Left ventricle myocardium inferior (tissue), 1 donor: ENCODE data around the gene ULK4. TPM values are rescaled to one million over a fixed set of nuclear protein-coding genes. Genes with fewer than 3 reads are reported as not detected.

Experiments used
- DNase-seq: peaks from one replicate; pipeline ENCODE4 v3.0.0-alpha.2; 2020
- H3K27ac ChIP-seq: fragments of 200-600 bp; replicated peaks from 2 replicates; pipeline ENCODE4 v1.8.0; 2021
- H3K27me3 ChIP-seq: fragments of 200-600 bp; 2 replicates; pipeline ENCODE4 v1.8.0; 2021; ENCODE audit warnings: low read depth
- H3K36me3 ChIP-seq: fragments of 200-600 bp; 2 replicates; pipeline ENCODE4 v1.8.0; 2021
- H3K4me1 ChIP-seq: fragments of 200-600 bp; 2 replicates; pipeline ENCODE4 v1.8.0; 2021
- H3K4me3 ChIP-seq: fragments of 200-600 bp; 2 replicates; pipeline ENCODE4 v1.8.0; 2021; ENCODE audit warnings: mild to moderate bottlenecking, moderate library complexity
- H3K9me3 ChIP-seq: fragments of 200-600 bp; replicated peaks from 2 replicates; pipeline ENCODE4 v1.8.0; 2021
- intact Hi-C: fragments of 100-400 bp; cut with micrococcal nuclease; formaldehyde crosslinking; loops from one replicate; pipeline ENCODE4 v1.11.0; 2022
- long read RNA-seq: library from polyadenylated mRNA; unstranded; transcript quantifications from one replicate; pipeline ENCODE4 v2.0.0, GENCODE V29; 2021
- total RNA-seq: library from RNA; stranded (reverse); fragmentation: NEBNext Ultra II Directional; extraction: Animal tissue kit (Norgen Biotek cat#: 25700); gene quantifications from one replicate; pipeline ENCODE4 v1.2.1, GENCODE V29; 2021
- TF ChIP-seq, protein P1 (sequence below): fragments of 200-600 bp; IDR thresholded peaks from 2 replicates; pipeline ENCODE4 v1.8.0; 2021; ENCODE audit warnings: antibody characterized with exemption, mild to moderate bottlenecking, borderline replicate concordance
- donor health status: DM: no; HTN: yes; CAD: no; lungs with severe emphysema.

The ULK4 gene
- 1.8 TPM for total RNA-seq
- long read RNA-seq, partial matches to known transcripts: 1 of 2 reads
- long read RNA-seq, other reads (novel, unspliced or antisense): 1 of 2 reads

DNA sequence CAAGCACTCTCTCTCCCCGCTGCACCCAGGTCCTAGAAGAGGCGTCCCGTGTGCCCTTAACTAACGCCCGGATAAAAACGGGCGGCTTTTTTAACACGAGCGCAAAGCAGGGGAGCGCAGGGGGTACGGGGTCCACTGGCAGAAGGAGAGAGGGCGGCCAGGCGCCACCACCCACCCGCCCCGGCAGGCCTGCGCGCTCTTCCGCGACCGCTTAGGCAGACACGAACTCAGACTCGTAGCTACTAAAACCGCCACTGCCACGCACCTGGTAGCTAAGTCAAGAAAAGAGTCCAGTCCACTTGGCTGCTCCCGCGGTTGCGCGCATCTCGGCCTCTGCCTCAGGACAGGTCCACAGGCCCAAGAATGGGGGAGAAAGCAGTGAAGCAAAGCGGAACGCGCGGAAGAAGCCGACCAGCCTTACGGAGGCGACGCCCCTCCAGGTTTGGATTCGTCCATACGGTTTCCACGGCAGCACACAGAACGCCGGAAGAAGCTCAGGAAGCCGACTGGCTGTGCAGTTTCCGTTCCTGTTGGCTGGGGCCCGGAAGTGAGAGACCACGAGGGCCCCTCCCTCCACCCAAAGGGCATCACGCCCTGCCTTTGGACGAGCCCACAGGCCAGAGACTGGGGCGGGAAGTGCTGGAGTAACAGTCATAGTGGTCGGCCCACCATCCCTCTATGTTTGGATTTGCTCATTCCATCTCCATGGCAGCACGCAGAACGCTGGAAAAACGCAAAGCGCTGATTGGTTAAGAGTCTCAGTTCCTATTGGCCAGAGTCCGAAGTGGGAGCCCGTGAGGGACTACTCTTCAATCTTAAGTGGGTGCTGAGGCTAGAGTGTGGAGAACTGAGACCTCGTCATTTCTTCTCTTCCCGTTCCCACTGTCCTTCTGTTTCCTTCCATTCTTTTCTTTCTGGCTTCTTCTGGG is at the start of gene ULK4:
ULK4 (minus strand) TSS at position 353 of the 929 bp plus-strand sequence. CDS start 7,344 bp downstream, outside the sequence.
- Histone ChIP-seq H3K36me3 (no peaks in the 10 kb centered on the region), H3K4me1 (peaks cover 19% of the 10 kb centered on the region), H3K27ac (peak within 1 kb of the TSS; percentile 79), H3K27me3 (no peaks in the 10 kb centered on the region), H3K9me3 (no peaks in the 10 kb centered on the region), H3K4me3 (peak within 1 kb of the TSS; percentile 96)
- peak; percentile 97 for DNase-seq
- TF ChIP-seq, protein P1, sequence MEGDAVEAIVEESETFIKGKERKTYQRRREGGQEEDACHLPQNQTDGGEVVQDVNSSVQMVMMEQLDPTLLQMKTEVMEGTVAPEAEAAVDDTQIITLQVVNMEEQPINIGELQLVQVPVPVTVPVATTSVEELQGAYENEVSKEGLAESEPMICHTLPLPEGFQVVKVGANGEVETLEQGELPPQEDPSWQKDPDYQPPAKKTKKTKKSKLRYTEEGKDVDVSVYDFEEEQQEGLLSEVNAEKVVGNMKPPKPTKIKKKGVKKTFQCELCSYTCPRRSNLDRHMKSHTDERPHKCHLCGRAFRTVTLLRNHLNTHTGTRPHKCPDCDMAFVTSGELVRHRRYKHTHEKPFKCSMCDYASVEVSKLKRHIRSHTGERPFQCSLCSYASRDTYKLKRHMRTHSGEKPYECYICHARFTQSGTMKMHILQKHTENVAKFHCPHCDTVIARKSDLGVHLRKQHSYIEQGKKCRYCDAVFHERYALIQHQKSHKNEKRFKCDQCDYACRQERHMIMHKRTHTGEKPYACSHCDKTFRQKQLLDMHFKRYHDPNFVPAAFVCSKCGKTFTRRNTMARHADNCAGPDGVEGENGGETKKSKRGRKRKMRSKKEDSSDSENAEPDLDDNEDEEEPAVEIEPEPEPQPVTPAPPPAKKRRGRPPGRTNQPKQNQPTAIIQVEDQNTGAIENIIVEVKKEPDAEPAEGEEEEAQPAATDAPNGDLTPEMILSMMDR: no peak
- intact Hi-C loops: loop anchor here (2.0 to 5.0 kb wide), 2 partner anchors 41 to 135 kb away; no protein-coding TSS in a partner anchor

DNA sequence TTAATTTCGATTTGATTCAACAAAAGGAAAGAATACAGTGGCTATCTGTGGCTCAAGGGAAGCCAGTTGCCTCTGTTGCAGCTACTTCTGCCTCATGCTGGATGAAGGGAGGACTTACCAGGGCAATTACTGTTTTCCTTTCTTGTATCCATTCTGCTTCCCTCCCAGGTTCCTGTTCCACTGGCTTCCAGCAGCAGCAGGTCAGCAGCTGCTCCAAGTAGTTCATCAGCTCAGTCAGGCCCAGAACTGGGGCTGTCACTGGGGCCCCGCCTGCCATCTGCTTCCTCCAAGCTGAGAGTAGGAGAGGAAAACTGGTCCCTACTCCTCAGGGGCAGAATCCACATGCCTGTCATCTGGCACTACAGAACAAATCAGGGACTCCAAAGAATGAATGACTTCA is 48.6 kb upstream of the ULK4 start:
- TF ChIP-seq, protein P1: no peak

DNA sequence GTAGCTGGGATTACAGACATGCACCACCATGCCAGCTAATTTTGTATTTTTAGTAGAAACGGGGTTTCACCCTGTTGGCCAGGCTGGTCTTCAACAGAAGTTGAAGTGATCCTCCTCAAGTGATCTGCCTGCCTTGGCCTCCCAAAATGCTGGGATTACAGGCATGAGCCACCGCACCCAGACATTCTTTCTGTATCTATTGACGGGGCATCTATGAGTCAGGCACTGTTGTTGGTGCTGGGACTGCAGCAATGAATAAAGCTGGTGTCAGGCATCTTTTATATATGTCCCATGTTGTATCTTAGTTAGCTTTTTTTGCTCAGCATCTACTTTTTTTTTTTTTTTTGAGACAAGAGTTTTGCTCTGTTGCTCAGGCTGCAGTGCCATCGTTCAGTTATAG is 47.6 kb upstream of the ULK4 start:
- Histone ChIP-seq H3K4me1 (peaks cover 16% of the 10 kb centered on the region), H3K4me3 (no peak overlapping the region), H3K27me3 (no peaks in the 10 kb centered on the region), H3K9me3 (no peaks in the 10 kb centered on the region), H3K27ac (no peak overlapping the region), H3K36me3 (no peaks in the 10 kb centered on the region)
- intact Hi-C loops: no loop called here
- no peak for DNase-seq
- TF ChIP-seq, protein P1: no peak

More for the DNA sequence above, 48.6 kb upstream of the ULK4 start:
- no peaks in the 10 kb centered on the region for H3K9me3 ChIP-seq
- intact Hi-C loops: loop anchor here (10.0 kb wide), 1 partner anchor 84 kb away; the partner anchor contains the start of gene TRAK1
- H3K27me3 ChIP-seq: no peaks in the 10 kb centered on the region
- H3K4me1 ChIP-seq: peaks cover 26% of the 10 kb centered on the region
- no peak overlapping the region for H3K4me3 ChIP-seq
- no peak for DNase-seq
- H3K27ac ChIP-seq: peak overlapping the region; percentile 20
- no peaks in the 10 kb centered on the region for H3K36me3 ChIP-seq

DNA sequence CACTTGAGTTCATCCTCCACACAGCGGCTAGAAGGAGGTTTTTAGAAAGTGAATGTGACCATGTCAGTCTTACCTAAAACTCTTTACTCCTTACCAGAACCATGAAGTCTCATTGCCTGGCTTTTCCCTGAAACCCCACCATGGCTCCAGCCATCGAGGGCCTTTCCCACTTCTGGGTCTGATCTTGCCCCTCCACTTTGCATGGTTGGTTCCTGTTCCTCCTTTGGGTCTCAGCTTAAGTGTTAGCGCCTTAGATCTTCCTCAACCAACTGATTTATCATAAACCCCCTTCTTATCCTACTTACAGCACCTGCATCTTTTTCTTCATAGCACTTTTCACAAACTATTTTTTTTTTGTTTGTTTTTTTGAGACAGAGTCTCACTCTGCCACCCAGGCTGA is 45.9 kb upstream of the ULK4 start:
- intact Hi-C loops: no loop called here
- peaks cover 2% of the 10 kb centered on the region for H3K9me3 ChIP-seq
- no peaks in the 10 kb centered on the region for H3K27me3 ChIP-seq
- no peak overlapping the region for H3K4me3 ChIP-seq
- TF ChIP-seq, protein P1: no peak
- H3K36me3 ChIP-seq: no peaks in the 10 kb centered on the region
- H3K27ac ChIP-seq: no peak overlapping the region
- no peak for DNase-seq
- peaks cover 3% of the 10 kb centered on the region for H3K4me1 ChIP-seq

DNA sequence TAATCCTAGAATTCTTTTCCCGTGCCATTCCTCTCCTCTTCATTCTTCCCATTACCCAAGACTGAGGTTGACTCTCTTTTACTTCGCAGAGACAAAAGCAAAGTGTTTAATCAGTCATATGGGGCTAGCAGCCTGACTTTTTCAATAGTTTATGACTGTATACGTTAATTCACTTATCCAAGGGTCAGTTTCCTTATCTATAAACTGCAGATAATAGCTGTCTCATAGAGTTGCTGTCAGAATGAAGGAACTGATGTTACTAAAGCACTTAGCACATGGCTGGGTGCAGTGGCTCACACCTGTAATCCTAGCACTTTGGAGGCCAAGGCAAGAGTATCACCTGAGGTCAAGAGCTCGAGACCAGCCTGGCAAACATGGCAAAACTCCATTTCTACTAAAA is 43.5 kb upstream of the ULK4 start:
- H3K27me3 ChIP-seq: no peaks in the 10 kb centered on the region
- H3K27ac ChIP-seq: no peak overlapping the region
- H3K36me3 ChIP-seq: no peaks in the 10 kb centered on the region
- H3K4me3 ChIP-seq: no peak overlapping the region
- H3K9me3 ChIP-seq: peaks cover 8% of the 10 kb centered on the region
- intact Hi-C loops: no loop called here
- H3K4me1 ChIP-seq: no peaks in the 10 kb centered on the region
- TF ChIP-seq, protein P1: no peak
- no peak for DNase-seq
